ENCODE results near the gene EPB41L1. TPM values are rescaled to one million over a fixed set of nuclear protein-coding genes. Genes with fewer than 3 reads are reported as not detected.
A peak's percentile ranks its signal among the peaks of the same experiment; 100 is the strongest.

EPB41L1 gene
- total and polyA plus RNA-seq, 4 donors, result 13.5 to 61.9 (median 32.8) TPM

DNA sequence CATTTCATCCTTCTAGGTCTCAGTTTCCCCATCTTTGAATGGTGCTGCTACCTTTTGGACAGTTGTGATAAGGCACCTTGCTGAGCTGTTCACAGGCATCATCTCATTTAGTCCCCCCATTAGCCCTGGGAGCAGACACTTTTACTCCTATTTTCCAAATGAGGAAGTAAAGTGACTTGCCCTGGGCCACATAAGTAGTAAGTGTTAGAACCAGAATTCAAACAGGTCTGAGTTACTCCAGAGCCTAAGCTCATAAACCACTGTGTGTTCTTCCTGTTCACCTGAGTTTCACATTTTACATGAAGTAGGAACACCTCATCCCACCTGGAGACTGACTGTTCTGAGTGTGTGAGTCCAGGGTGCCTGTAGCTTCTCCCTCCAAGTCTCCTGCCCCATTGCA is 43.5 kb upstream of the EPB41L1 start:
- no peaks in the 10 kb centered on the region for H3K27me3 ChIP-seq (ENCODE audit: control insufficient read depth in 3 of 3, insufficient read depth in 3 of 3, low read length in 2 of 3)
- peak overlapping the region in 1 of 2 donors; percentile 59 for H3K27ac ChIP-seq (ENCODE audit: low read depth in 1 of 2, low read length in 1 of 2)
- H3K4me1 ChIP-seq (ENCODE audit: control insufficient read depth in 5 of 5, insufficient read depth in 5 of 5, low read length in 5 of 5), result peaks cover 0 to 22% (median 3%) of the 10 kb centered on the region in 5 donors
- no peak for ATAC-seq (ENCODE audit: insufficient read depth, low FRiP score)
- peaks cover 0 to 4% (median 0%) of the 10 kb centered on the region in 4 donors for H3K9me3 ChIP-seq (ENCODE audit: control insufficient read depth in 4 of 4, insufficient read depth in 3 of 4, low read length in 3 of 4)
- H3K9ac ChIP-seq (ENCODE audit: insufficient read depth in 1 of 2, low read length in 2 of 2), result no peak overlapping the region
- peaks cover 0 to 2% (median 0%) of the 10 kb centered on the region in 4 donors for H3K36me3 ChIP-seq (ENCODE audit: control insufficient read depth in 4 of 4, insufficient read depth in 4 of 4, low read length in 4 of 4)
- DNase-seq, result no peak
- TF ChIP-seq, protein P1, sequence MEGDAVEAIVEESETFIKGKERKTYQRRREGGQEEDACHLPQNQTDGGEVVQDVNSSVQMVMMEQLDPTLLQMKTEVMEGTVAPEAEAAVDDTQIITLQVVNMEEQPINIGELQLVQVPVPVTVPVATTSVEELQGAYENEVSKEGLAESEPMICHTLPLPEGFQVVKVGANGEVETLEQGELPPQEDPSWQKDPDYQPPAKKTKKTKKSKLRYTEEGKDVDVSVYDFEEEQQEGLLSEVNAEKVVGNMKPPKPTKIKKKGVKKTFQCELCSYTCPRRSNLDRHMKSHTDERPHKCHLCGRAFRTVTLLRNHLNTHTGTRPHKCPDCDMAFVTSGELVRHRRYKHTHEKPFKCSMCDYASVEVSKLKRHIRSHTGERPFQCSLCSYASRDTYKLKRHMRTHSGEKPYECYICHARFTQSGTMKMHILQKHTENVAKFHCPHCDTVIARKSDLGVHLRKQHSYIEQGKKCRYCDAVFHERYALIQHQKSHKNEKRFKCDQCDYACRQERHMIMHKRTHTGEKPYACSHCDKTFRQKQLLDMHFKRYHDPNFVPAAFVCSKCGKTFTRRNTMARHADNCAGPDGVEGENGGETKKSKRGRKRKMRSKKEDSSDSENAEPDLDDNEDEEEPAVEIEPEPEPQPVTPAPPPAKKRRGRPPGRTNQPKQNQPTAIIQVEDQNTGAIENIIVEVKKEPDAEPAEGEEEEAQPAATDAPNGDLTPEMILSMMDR (IDR thresholded peaks at IDR 0.05; ENCODE audit: control extremely low read depth, extremely low read depth), result no peak
- no peak overlapping the region for H3K4me3 ChIP-seq

DNA sequence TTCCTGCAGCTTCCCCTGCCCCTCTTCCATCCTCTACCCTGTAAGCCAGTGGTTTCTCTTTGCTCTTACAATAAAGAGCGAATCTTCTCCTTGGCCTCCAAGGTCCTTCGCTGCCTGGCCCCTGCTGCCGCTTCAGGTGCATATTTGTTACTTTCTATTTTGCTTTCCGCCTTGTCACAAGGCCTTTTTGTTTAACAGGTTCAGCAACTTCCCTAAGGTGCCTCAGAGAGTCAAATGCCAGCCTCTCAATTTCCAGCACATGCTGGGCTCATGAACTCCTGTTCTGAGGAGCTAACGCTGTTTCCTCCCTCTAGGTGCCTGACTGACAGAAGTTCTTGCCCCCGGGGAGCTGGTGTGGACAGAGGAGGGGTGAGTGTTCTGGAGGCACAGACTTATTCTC is 42.4 kb upstream of the EPB41L1 start:
- Histone ChIP-seq H3K9me3 (ENCODE audit: control insufficient read depth in 4 of 4, insufficient read depth in 3 of 4, low read length in 3 of 4) (peaks cover 0 to 4% (median 0%) of the 10 kb centered on the region in 4 donors), H3K4me3 (no peak overlapping the region), H3K27ac (ENCODE audit: low read depth in 1 of 2, low read length in 1 of 2) (peak overlapping the region in 1 of 2 donors; percentile 71), H3K36me3 (ENCODE audit: control insufficient read depth in 4 of 4, insufficient read depth in 4 of 4, low read length in 4 of 4) (peaks cover 0 to 2% (median 0%) of the 10 kb centered on the region in 4 donors), H3K9ac (ENCODE audit: insufficient read depth in 1 of 2, low read length in 2 of 2) (no peak overlapping the region), H3K27me3 (ENCODE audit: control insufficient read depth in 3 of 3, insufficient read depth in 3 of 3, low read length in 2 of 3) (no peaks in the 10 kb centered on the region), H3K4me1 (ENCODE audit: control insufficient read depth in 5 of 5, insufficient read depth in 5 of 5, low read length in 5 of 5) (peaks cover 0 to 22% (median 0%) of the 10 kb centered on the region in 5 donors)
- TF ChIP-seq, protein P1 (IDR thresholded peaks at IDR 0.05; ENCODE audit: control extremely low read depth, extremely low read depth), result no peak
- ATAC-seq (ENCODE audit: insufficient read depth, low FRiP score) (peak; percentile 44), DNase-seq (peak; percentile 56 to 83 (median 61))
- WGBS, 2 donors, result 72 to 83% methylated on average over 6 of the region's 6 CpGs

DNA sequence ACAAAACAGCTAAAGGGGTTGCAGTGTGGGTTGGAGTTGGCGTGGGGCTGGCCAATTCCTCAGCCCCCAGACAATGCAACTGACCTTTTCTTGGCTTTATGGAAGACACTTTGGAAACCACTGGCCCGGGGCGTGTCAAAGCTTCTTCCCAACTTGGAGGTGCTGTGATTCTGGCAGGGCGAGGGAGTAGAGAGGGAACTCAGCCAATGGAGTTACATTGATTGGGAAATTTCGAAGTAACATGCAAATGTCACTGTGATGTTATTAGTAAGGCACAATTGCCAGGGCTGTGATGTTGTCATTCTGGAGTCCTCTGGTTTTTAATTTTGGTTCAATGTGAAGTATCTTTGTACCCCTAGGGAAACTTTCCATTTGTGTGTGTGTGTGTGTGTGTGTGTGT is 41.5 kb upstream of the EPB41L1 start:
- no peak overlapping the region for H3K9ac ChIP-seq (ENCODE audit: insufficient read depth in 1 of 2, low read length in 2 of 2)
- peaks cover 0 to 4% (median 0%) of the 10 kb centered on the region in 4 donors for H3K9me3 ChIP-seq (ENCODE audit: control insufficient read depth in 4 of 4, insufficient read depth in 3 of 4, low read length in 3 of 4)
- TF ChIP-seq, protein P1 (IDR thresholded peaks at IDR 0.05; ENCODE audit: control extremely low read depth, extremely low read depth), result no peak
- 75 to 86% methylated on average over 5 of the region's 5 CpGs for WGBS, 2 donors
- no peak for DNase-seq
- peaks cover 0 to 22% (median 0%) of the 10 kb centered on the region in 5 donors for H3K4me1 ChIP-seq (ENCODE audit: control insufficient read depth in 5 of 5, insufficient read depth in 5 of 5, low read length in 5 of 5)
- H3K4me3 ChIP-seq, result no peak overlapping the region
- H3K36me3 ChIP-seq (ENCODE audit: control insufficient read depth in 4 of 4, insufficient read depth in 4 of 4, low read length in 4 of 4), result peaks cover 0 to 2% (median 0%) of the 10 kb centered on the region in 4 donors
- H3K27me3 ChIP-seq (ENCODE audit: control insufficient read depth in 3 of 3, insufficient read depth in 3 of 3, low read length in 2 of 3), result no peaks in the 10 kb centered on the region
- no peak for ATAC-seq (ENCODE audit: insufficient read depth, low FRiP score)
- peak overlapping the region in 1 of 2 donors; percentile 71 for H3K27ac ChIP-seq (ENCODE audit: low read depth in 1 of 2, low read length in 1 of 2)

All from lung (tissue), 12 donors.